Keratinocyte (primary cell): ENCODE data around the gene RRP9.

Source experiments
- CTCF ChIP-seq, 3 experiments: IDR thresholded peaks in 1 of 3; conservative IDR thresholded peaks in 1 of 3; optimal IDR thresholded peaks in 1 of 3; 2 replicates in 2 of 3; 3 replicates in 1 of 3; pipeline versions ENCODE3 to v1.5.1; 2011; ENCODE audit warnings: low read length in 3 of 3, mild to moderate bottlenecking in 3 of 3, moderate library complexity in 2 of 3, control low read depth in 1 of 3, inconsistent platforms in 1 of 3; ENCODE audit not compliant: insufficient read depth in 2 of 3; ENCODE audit errors: extremely low read depth in 1 of 3
- EZH2 ChIP-seq: IDR thresholded peaks from one replicate; pipeline ENCODE4 v1.6.1; 2012; ENCODE audit warnings: inconsistent platforms, mild to moderate bottlenecking, low read length, moderate library complexity

DNA sequence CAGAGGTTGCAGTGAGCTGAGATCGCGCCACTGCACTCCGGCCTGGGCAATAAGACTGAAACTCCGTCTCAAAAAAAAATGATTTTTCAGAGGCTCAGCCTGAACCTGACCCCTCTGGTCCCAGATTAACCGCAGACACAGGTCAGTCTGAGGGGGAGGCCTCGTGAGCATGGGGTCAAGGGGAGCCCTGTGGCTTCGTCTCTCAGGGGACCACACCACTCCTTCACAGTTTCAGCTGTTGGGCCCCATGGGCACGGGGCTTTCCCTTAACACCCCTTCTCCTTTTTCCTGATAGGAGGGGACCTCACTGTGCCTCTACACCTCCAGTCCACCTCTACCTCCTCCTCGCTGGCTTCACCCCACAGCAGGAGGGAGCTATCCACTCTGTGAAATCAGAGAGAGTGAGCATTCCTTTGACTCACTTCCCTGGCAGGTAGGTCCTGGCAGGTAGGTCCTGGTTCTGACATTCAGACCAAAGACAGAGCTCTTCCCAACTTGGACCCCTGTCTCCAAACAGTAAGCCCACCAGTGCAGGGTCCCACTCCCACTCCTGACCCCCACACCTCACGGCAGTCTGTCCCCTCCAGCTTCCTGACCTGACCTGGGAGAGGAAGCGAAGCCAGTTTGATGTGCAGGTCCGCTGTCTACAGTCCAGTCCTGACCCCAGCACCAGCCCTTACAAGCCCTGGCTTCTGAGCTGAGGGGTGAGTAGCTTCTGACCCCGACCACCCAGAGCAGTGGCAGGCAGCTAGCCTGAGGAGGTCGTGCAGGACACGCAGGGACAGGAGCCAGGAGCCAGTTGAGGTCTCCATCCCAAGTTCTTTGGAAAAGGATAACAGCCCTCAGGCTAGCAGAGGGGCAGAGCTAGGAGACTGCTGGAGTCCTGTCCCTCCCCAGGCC, 9.0 kb downstream of the RRP9 start:
- TF ChIP-seq CTCF (optimal IDR thresholded peaks at IDR 0.05 in 1 of 3, IDR thresholded peaks at IDR 0.05 in 1 of 3, conservative IDR thresholded peaks at IDR 0.05 in 1 of 3; ENCODE audit: extremely low read depth in 1 of 3, insufficient read depth in 2 of 3, low read length in 3 of 3) = no peak
- no peak for TF ChIP-seq EZH2
